Neutrophil (primary cell): ENCODE measurements around the gene CNST.

Experiments
- H3K27ac ChIP-seq: fragments of 200-600 bp; sonication (generic); 2 replicates; pipeline ENCODE4 v1.5.1; 2016; ENCODE audit warnings: mild to moderate bottlenecking, moderate library complexity
- H3K27me3 ChIP-seq: fragments of 200-600 bp; sonication (generic); 2 replicates; pipeline ENCODE4 v1.6.0; 2016; ENCODE audit warnings: mild to moderate bottlenecking
- H3K36me3 ChIP-seq: fragments of 200-600 bp; sonication (generic); 2 replicates; pipeline ENCODE4 v1.5.1; 2017
- H3K4me1 ChIP-seq, 2 experiments: fragments of 200-600 bp in 1 of 2; sonication (generic) in 1 of 2; 1 replicate in 1 of 2; 2 replicates in 1 of 2; pipeline versions ENCODE4 v1.5.1 to v1.6.1; 2013 to 2016; ENCODE audit warnings: low read depth in 1 of 2, low read length in 1 of 2, mild to moderate bottlenecking in 1 of 2, moderate library complexity in 1 of 2; ENCODE audit not compliant: control insufficient read depth in 1 of 2, insufficient read depth in 1 of 2
- H3K4me3 ChIP-seq, 2 experiments: fragments of 200-600 bp in 1 of 2; sonication (generic) in 1 of 2; 1 replicate in 1 of 2; 2 replicates in 1 of 2; pipeline ENCODE4 v1.5.1; 2013 to 2016; ENCODE audit warnings: low read depth in 1 of 2, low read length in 1 of 2, mild to moderate bottlenecking in 1 of 2, moderate library complexity in 1 of 2
- H3K9me3 ChIP-seq: fragments of 200-600 bp; sonication (generic); 2 replicates; pipeline ENCODE4 v1.5.1; 2016
- CTCF ChIP-seq: fragments of 200-600 bp; sonication (generic); IDR thresholded peaks from 2 replicates; pipeline ENCODE4 v1.5.1; 2016; ENCODE audit warnings: antibody characterized with exemption

Gene CNST

GRCh38 chr1:246566128-246566812 is at the start of gene CNST, which contains the start of gene TFB2M:
Gene CNST (plus strand): TSS chr1:246566456. CDS start chr1:246591563, 25,107 bp downstream.
Gene TFB2M (minus strand): TSS chr1:246566261. CDS start chr1:246566138, 123 bp downstream.
- H3K9me3 ChIP-seq: no peaks in the 10 kb centered on the region
- H3K4me3 ChIP-seq: peak within 1 kb of the TSS; percentile 97 to 99
- no peaks in the 10 kb centered on the region for H3K36me3 ChIP-seq
- TF ChIP-seq CTCF: peak; percentile 52
- peaks cover 32 to 38% of the 10 kb centered on the region in 2 experiments for H3K4me1 ChIP-seq
- H3K27me3 ChIP-seq: no peaks in the 10 kb centered on the region
- peak within 1 kb of the TSS; percentile 92 for H3K27ac ChIP-seq

GRCh38 chr1:246517391-246517790 is 48.9 kb upstream of the CNST start:
- no peak overlapping the region for H3K27ac ChIP-seq
- no peaks in the 10 kb centered on the region for H3K4me1 ChIP-seq
- no peaks in the 10 kb centered on the region for H3K36me3 ChIP-seq
- H3K4me3 ChIP-seq: no peak overlapping the region
- no peak for TF ChIP-seq CTCF
- H3K9me3 ChIP-seq: peaks cover 27% of the 10 kb centered on the region
- no peaks in the 10 kb centered on the region for H3K27me3 ChIP-seq

DNA sequence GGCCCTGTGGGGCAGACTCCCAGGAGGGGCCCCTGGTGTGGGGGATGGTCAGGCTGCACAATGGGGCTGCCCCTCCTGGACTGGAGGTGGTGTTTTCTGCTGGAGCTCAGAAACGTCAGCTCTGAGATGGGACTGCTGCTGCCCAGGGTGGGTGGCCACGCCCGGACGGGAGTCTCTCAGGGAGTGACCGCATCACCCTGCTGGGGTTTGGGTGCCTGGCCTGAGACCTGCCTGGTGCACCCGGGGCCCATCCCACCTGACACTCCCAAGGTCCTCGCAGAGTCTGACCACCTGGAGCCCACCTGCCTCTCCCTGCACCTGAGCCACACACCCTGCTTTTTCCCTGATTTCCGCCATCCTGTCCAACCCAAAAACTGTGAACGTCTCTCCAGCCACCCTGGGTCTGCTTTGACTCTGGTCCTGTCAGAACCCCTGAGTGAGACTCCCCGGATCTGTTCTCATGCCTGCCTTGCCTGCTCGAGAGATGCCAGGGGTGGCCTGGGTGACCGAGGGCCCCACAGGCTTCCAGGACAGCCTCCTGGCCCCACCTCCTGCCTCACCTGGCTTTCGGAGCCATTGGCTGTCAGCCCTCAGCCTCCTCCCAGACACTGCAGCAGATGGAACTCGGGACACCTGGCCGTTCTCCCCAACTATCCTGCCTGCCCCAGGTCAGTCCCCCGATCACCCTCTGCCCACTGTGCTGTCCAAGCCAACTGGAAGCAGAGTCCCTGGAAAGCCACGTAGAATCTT is 47.6 kb upstream of the CNST start:
- H3K36me3 ChIP-seq: no peaks in the 10 kb centered on the region
- TF ChIP-seq CTCF: no peak
- peaks cover 27% of the 10 kb centered on the region for H3K9me3 ChIP-seq
- no peak overlapping the region for H3K27ac ChIP-seq
- no peaks in the 10 kb centered on the region for H3K4me1 ChIP-seq
- H3K4me3 ChIP-seq: no peak overlapping the region
- H3K27me3 ChIP-seq: no peaks in the 10 kb centered on the region

- H3K27ac ChIP-seq: no peak overlapping the region
- H3K27me3 ChIP-seq: no peaks in the 10 kb centered on the region
- no peak overlapping the region for H3K4me3 ChIP-seq
- no peak for TF ChIP-seq CTCF
- no peaks in the 10 kb centered on the region for H3K4me1 ChIP-seq
- peaks cover 24% of the 10 kb centered on the region for H3K9me3 ChIP-seq
- no peaks in the 10 kb centered on the region for H3K36me3 ChIP-seq
Measured at GRCh38 chr1:246519514-246519913, 46.7 kb upstream of the CNST start.

DNA sequence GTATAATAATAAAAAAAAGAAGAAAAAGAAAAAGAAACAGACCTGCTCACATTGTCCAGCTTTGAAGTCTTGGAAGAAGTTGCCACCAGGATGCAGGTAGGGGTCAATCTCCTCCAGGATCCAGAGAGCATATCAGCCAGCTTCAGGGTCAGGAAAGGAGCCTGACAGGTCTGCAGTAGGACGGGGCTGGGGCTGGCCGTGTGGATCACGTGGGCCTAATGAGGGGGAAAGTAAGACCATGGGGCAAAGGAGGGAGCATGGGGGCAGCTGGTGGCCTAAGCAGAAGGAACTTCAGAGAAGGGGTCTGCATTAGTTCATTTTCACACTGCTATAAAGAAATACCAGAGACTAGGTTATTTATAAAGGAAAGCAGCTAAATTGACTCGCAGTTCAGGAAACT is 39.9 kb upstream of the CNST start:
- Histone ChIP-seq H3K27ac (peak overlapping the region; percentile 87), H3K4me3 (no peak overlapping the region), H3K36me3 (no peaks in the 10 kb centered on the region), H3K9me3 (no peaks in the 10 kb centered on the region), H3K27me3 (no peaks in the 10 kb centered on the region), H3K4me1 (peaks cover 8 to 18% of the 10 kb centered on the region in 2 experiments)
- no peak for TF ChIP-seq CTCF
